Stimulated activated naive CD8-positive, alpha-beta T cell treated with anti-CD3 and anti-CD28 coated beads, Interleukin-15, amount 100 ng/mL, for 72 hours (primary cell): ENCODE results near the gene CHD5.
"Not testable (repeated sequence)": the region's sequence is repeated elsewhere in the genome, so short reads cannot be mapped to it uniquely, and the experiment has no call there.

Experiments
- ATAC-seq: fragments of 150-1000 bp; cut with Tn5 transposase; 2 replicates; pipeline ENCODE4 v1.10.0; 2021; ENCODE audit warnings: mild to moderate bottlenecking, moderate library complexity
- DNase-seq, 2 donors: peaks; one replicate each; pipeline ENCODE4 v3.0.0; 2021 to 2022
- H3K27ac Mint-ChIP-seq, 2 donors: one replicate each; pipeline ENCODE4 v1.8.0; 2022; ENCODE audit warnings: mild to moderate bottlenecking in 2 of 2, mixed read lengths in 2 of 2, moderate library complexity in 2 of 2
- H3K27me3 Mint-ChIP-seq: one replicate; pipeline ENCODE4 v1.8.0; 2022; ENCODE audit warnings: mixed read lengths
- H3K4me1 Mint-ChIP-seq: one replicate; pipeline ENCODE4 v1.8.0; 2022; ENCODE audit warnings: mild to moderate bottlenecking, mixed read lengths
- H3K4me3 Mint-ChIP-seq, 2 donors: one replicate each; pipeline ENCODE4 v1.8.0; 2022; ENCODE audit warnings: mild to moderate bottlenecking in 2 of 2, mixed read lengths in 2 of 2, moderate library complexity in 1 of 2
- H3K9me3 Mint-ChIP-seq, 2 donors: one replicate each; pipeline ENCODE4 v1.8.0; 2022; ENCODE audit warnings: mixed read lengths in 2 of 2

Gene CHD5

DNA sequence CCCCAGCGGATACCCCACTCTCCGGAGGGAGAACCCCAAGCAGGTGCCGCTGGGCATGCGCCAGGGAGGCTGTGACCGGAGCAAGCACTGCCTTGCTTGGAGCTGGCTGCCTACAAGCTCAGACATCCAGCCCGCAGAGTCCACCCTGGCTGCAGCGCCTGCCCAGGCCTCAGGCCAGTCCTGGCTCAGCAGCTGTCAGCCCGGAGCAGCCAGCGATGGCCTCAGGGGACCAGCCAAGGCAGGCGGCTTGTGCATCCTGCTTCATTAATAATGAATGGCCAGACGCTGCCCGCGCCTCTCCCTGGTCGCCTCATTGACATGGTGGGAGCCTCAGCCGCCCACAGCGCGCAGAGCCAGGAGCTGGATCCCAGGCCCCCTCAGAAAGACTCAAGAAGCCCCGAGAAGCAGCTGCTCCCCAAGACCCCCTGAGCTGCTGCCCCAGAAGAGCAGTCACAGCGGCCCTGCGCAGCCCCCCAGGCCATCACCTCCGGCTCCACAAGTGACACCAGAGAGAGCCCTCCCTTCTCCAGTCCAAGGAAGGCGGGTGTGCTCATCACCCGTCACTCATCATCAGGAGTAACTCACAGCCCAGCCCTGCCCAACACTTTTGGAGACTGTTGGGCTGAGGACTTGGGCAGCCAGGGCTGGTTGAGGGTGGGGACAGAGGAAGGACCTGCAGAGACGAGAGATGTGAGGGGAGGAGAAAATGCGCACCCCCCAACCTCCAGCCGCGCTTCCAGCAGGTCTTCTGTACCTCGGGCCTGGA is 114.8 kb downstream of the CHD5 start:
- H3K4me1 Mint-ChIP-seq, result peaks cover 18% of the 10 kb centered on the region
- H3K9me3 Mint-ChIP-seq, result no peaks in the 10 kb centered on the region
- ATAC-seq (no peak), DNase-seq (no peak)
- peak overlapping the region in 1 of 2 donors; percentile 12 for H3K27ac Mint-ChIP-seq
- no peaks in the 10 kb centered on the region for H3K27me3 Mint-ChIP-seq
- no peak overlapping the region for H3K4me3 Mint-ChIP-seq

DNA sequence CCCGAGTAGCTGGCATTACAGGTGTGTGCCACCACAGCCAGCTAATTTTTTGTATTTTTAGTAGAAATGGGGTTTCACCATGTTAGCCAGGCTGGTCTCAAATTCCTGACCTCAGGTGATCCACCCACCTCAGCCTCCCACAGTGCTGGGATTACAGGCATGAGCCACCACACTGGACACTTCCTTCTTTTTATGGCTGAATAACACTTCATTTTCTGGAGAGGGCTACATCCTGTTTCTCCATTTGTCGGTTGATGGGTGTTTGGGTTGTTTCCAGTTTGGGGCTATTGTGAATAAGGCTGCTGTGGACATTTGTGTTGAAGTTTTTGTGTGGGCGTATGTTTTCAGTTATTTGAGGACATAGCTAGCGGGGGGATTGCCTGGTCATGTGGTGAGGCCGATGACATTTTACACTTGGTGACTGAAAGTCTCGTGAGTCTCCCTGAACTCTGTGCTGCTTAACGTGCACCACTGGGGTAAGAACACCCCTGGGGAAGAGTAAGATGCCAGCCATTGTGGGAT is 116.5 kb downstream of the CHD5 start:
- not testable (repeated sequence) for DNase-seq, H3K4me3 Mint-ChIP-seq, ATAC-seq, H3K27me3 Mint-ChIP-seq, H3K9me3 Mint-ChIP-seq
- Mint-ChIP-seq H3K27ac (peak overlapping the region; percentile 52 to 85), H3K4me1 (peaks cover 19% of the 10 kb centered on the region)

DNA sequence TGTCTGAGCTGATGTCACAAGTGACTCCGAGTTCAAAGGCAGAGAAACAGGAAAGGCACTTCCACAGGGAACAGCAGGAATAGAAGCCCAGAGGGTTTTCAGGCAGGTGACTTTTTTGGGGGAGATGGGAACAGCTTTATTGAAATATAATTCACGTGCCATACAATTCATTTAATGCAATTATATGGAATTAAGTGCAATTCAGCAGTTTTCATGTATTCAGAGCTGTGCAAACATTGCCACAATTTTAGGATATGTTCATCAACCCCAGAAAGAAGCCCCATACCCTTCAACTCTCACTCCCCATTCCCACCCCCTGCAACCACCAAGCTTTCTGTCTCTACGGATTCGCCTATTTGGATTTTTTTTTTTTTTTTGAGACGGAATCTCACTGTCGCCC is 117.5 kb downstream of the CHD5 start:
- ATAC-seq, result no peak
- no peak overlapping the region for H3K27ac Mint-ChIP-seq
- peaks cover 19% of the 10 kb centered on the region for H3K4me1 Mint-ChIP-seq
- DNase-seq, result no peak
- no peak overlapping the region for H3K4me3 Mint-ChIP-seq
- H3K9me3 Mint-ChIP-seq, result no peaks in the 10 kb centered on the region
- no peaks in the 10 kb centered on the region for H3K27me3 Mint-ChIP-seq

DNA sequence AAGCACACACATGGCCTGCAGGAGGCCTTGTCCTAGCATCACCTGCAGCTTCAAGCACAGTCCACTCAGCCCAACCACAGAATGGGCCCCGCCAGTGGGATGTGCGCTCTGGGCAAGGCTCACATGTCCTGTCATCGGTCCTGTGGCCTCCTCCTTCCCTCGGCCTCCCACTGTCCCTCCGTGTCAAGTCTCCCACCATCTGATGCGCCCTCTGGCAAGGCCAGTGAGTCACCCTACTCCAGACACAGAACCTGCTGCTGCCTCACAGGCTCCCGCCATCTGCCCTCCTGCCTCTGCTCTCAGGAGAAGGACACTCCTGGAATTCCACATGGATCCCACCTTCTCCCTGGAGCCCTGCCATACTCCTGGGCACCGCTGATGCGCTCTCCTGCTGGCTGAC is 120.3 kb downstream of the CHD5 start:
- Mint-ChIP-seq H3K27ac (peak overlapping the region in 1 of 2 donors; percentile 72), H3K4me1 (peaks cover 28% of the 10 kb centered on the region)
- no peak for DNase-seq

DNA sequence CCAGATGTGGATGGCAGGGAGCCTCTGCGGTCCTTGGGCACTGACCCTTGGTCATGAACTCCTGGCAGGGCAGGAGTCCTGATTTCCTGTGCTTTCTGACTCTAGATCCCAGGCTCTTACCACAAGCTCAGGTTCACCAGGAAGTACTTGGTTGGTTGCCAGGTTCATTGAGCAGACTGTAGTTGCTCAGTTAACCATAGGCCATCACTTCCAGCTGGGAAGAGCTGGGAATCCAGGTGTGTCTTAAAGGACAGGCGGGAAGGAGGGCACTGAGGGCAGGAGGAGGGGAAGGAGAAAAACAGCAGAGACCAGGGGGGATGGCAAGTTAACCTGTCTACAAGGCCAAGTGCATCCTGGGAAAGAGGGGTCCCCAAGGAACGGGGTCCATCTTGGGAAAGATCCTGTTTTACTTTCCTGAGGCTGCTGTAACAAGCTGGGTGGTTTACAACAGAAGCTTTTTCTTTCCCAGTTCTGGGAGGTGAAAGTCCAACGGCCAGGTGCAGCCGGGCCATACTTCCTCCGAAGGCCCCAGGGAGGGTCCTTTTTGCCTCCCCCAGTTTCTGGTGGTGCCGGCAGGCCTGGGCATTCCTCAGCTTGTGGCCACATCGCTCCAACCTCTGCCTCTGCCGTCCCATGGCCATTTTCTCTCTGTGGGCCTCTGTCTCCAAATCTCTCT is 122.8 kb downstream of the CHD5 start:
- peak overlapping the region; percentile 20 to 88 for H3K27ac Mint-ChIP-seq
- ATAC-seq (no peak), DNase-seq (no peak)
- H3K9me3 Mint-ChIP-seq, result no peaks in the 10 kb centered on the region
- H3K4me3 Mint-ChIP-seq, result no peak overlapping the region
- peaks cover 33% of the 10 kb centered on the region for H3K4me1 Mint-ChIP-seq
- H3K27me3 Mint-ChIP-seq, result no peaks in the 10 kb centered on the region

More for the DNA sequence above, 120.3 kb downstream of the CHD5 start:
- Mint-ChIP-seq H3K4me3 (no peak overlapping the region), H3K9me3 (no peaks in the 10 kb centered on the region), H3K27me3 (no peaks in the 10 kb centered on the region)
- ATAC-seq, result no peak

DNA sequence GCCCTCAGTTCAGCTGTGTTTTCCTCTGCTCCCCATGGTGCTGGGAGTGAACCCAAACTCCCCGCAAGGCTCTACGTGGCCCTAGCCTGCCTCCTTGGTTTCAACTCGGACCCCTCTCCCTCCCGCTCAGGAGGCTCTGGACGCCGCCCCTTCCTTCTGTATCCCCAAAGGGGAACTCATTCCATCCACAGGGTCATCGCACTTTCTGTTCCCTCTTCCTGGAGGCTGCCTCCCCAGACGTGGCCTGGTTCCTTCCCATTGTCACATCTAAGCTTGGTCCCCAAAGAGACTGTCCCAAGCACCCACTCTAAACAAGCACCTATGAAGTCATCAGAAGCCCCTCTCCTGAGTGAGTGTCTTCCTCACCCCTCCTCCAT is 123.6 kb downstream of the CHD5 start:
- H3K27me3 Mint-ChIP-seq, result no peaks in the 10 kb centered on the region
- no peak overlapping the region for H3K4me3 Mint-ChIP-seq
- DNase-seq, result no peak
- peaks cover 33% of the 10 kb centered on the region for H3K4me1 Mint-ChIP-seq
- no peaks in the 10 kb centered on the region for H3K9me3 Mint-ChIP-seq
- H3K27ac Mint-ChIP-seq, result peak overlapping the region in 1 of 2 donors; percentile 54
- ATAC-seq, result no peak

DNA sequence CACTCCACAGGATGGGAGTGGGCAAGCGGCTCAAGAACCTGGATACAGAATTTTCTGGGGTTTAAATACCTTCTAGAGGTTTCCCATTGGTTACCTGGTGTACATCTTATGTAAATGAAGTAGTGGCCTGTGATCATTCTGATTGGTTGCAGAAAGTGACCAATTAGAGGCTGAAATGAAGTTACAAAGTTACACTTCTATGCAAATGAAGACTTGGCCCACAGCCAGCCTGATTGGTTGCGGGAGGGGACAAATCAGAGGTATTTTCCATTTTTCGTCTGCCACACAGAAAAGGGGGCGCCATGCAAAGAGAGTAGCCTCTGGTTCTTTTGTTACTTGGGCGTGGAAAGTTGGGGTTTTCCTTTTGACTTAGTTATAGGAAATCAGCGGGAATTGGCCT is 125.5 kb downstream of the CHD5 start:
- DNase-seq (no peak), ATAC-seq (no peak)
- Mint-ChIP-seq H3K4me3 (no peak overlapping the region), H3K4me1 (peaks cover 33% of the 10 kb centered on the region), H3K27ac (no peak overlapping the region), H3K9me3 (no peaks in the 10 kb centered on the region), H3K27me3 (no peaks in the 10 kb centered on the region)

DNA sequence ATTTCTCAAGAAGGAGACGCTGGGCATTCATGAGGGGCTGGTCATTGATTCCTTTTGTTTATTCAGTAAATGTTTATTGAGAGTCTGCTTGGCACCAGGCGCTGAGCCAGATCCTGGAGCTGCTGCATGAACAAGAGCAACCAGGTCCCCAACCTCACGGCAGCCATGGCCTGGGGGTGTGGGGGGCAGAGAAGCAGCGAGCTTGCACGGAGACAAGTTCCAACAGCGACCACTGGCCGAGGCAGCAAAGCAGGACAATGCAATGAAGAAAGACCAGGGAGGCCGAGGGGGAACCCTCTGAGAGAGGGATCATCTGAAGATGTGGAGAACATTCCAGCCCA is 126.9 kb downstream of the CHD5 start:
- no peak for ATAC-seq
- no peaks in the 10 kb centered on the region for H3K9me3 Mint-ChIP-seq
- no peak overlapping the region for H3K4me3 Mint-ChIP-seq
- H3K27ac Mint-ChIP-seq, result no peak overlapping the region
- DNase-seq, result no peak
- peaks cover 34% of the 10 kb centered on the region for H3K4me1 Mint-ChIP-seq
- no peaks in the 10 kb centered on the region for H3K27me3 Mint-ChIP-seq

DNA sequence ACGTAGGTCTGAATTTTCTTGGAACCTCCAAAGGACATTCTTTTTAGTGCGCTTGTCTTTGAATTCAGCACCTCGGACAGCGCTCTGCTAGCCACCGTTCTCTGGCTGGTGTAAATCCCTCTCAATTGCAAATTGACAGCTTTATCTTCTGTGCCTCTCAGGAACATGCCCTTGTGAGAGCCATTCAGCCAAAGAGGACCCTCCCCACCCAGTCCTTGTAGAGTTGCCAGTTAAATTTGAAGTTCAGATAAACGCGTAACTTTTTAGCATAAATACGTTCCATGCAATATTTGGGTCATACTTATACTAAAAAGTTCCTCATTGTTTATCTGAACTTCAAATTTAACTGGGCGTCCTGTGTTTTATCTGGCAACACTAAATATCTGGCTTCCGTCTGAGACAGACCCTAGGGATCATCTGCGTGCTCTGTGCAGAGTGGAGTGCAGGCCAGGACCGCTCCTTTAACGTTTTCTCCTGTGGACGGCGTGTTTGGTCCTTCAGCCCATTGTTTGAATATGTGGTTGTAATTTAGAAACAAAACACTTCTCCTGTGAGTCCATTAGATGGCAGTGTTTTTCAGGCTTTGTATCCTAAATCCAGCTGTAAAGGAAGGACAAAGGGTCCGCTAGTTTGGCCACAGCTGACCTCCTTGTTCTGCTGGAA is 127.4 kb downstream of the CHD5 start:
- no peak for ATAC-seq
- no peak overlapping the region for H3K4me3 Mint-ChIP-seq
- no peaks in the 10 kb centered on the region for H3K27me3 Mint-ChIP-seq

More for the DNA sequence above, 127.4 kb downstream of the CHD5 start:
- DNase-seq, result peak in 1 of 2 donors; percentile 8
- Mint-ChIP-seq H3K4me1 (peaks cover 34% of the 10 kb centered on the region), H3K9me3 (no peaks in the 10 kb centered on the region), H3K27ac (no peak overlapping the region)
